K562 (cell line): ENCODE measurements around the gene PPP6R1. TPM values are rescaled to one million over a fixed set of nuclear protein-coding genes. Genes with fewer than 3 reads are reported as not detected.
A peak's percentile ranks its signal among the peaks of the same experiment; 100 is the strongest.

Experiments
- BRD9 ChIP-seq: fragments of 450-650 bp; IDR thresholded peaks from 2 replicates; pipeline ENCODE4 v1.6.1; 2018; ENCODE audit warnings: low read depth; ENCODE audit not compliant: partially characterized antibody
- CHD2 ChIP-seq: IDR thresholded peaks from 2 replicates; pipeline ENCODE4 v1.6.1; 2011; ENCODE audit warnings: low read depth, low read length
- ETV5 ChIP-seq: sonication (generic); formaldehyde crosslinking; IDR thresholded peaks from 2 replicates; pipeline ENCODE4 v1.4.0; 2020; ENCODE audit warnings: low read depth, mild to moderate bottlenecking, missing genetic modification reagents
- HOMEZ ChIP-seq: fragments of 250-450 bp; sonication (Bioruptor Pico); IDR thresholded peaks from 2 replicates; pipeline ENCODE4 v1.4.0; 2020; ENCODE audit warnings: mild to moderate bottlenecking, moderate library complexity
- NEUROD1 ChIP-seq: fragments of 150-350 bp; IDR thresholded peaks from 2 replicates; pipeline ENCODE4 v1.6.1; 2014; ENCODE audit warnings: borderline replicate concordance, low read length, low read depth; ENCODE audit not compliant: partially characterized antibody
- NFATC3 ChIP-seq: fragments of 450-650 bp; IDR thresholded peaks from 2 replicates; pipeline ENCODE4 v1.6.1; 2017; ENCODE audit warnings: mild to moderate bottlenecking
- NR2F6 ChIP-seq: fragments of 450-650 bp; formaldehyde crosslinking; IDR thresholded peaks from 2 replicates; pipeline ENCODE4 v1.4.0; 2020; ENCODE audit warnings: mild to moderate bottlenecking
- PCBP1 ChIP-seq: fragments of 200-400 bp; formaldehyde crosslinking; IDR thresholded peaks from 2 replicates; pipeline ENCODE4 v1.6.1; 2018; ENCODE audit warnings: mild to moderate bottlenecking, low read depth, low read length; ENCODE audit not compliant: poor library complexity, severe bottlenecking
- PPARD ChIP-seq: fragments of 250-450 bp; sonication (Bioruptor Pico); IDR thresholded peaks from 2 replicates; pipeline ENCODE4 v1.8.0; 2022; ENCODE audit warnings: inconsistent platforms, mild to moderate bottlenecking, moderate library complexity
- SP2 ChIP-seq: IDR thresholded peaks from 2 replicates; pipeline ENCODE4 v1.6.1; 2011; ENCODE audit warnings: mild to moderate bottlenecking, low read depth, low read length, moderate library complexity; ENCODE audit not compliant: poor library complexity, severe bottlenecking; ENCODE audit errors: extremely low read depth
- TCF15 ChIP-seq: fragments of 250-450 bp; sonication (Bioruptor Pico); IDR thresholded peaks from 2 replicates; pipeline ENCODE4 v1.8.0; 2022; ENCODE audit warnings: moderate library complexity, mild to moderate bottlenecking, inconsistent platforms
- ZNF124 ChIP-seq: sonication (generic); formaldehyde crosslinking; IDR thresholded peaks from 2 replicates; pipeline ENCODE4 v1.8.1; 2022; ENCODE audit warnings: missing genetic modification reagents
- ZNF224 ChIP-seq: sonication (generic); formaldehyde crosslinking; IDR thresholded peaks from 2 replicates; pipeline ENCODE4 v1.8.0; 2022; ENCODE audit warnings: mild to moderate bottlenecking, missing genetic modification reagents
- ZZZ3 ChIP-seq: fragments of 450-650 bp; IDR thresholded peaks from 2 replicates; pipeline ENCODE4 v1.6.1; 2016; ENCODE audit warnings: antibody characterized with exemption, mild to moderate bottlenecking, moderate library complexity
- polyA plus RNA-seq, 8 experiments: library from polyadenylated mRNA; depleted of rRNA in 4 of 8; stranded (reverse) in 5 of 8; unstranded in 3 of 8; fragments of >200 nt; fragmentation: Nextera tagmentation in 2 of 8; fragmentation: Illumina TruSeq in 1 of 8; extraction: Ambion mirVana in 2 of 8; extraction: Trizol in 1 of 8; gene quantifications; 2 replicates each; pipeline versions ENCODE4 v1.2.1 to v1.2.3, GENCODE V29; 2011 to 2014; ENCODE audit warnings: inconsistent platforms in 1 of 8, missing spikeins in 1 of 8
- total RNA-seq, 7 experiments: library from RNA; depleted of rRNA in 6 of 7; stranded (reverse); fragments of >200 nt in 6 of 7; fragmentation: Illumina TruSeq in 2 of 7; extraction: Trizol in 2 of 7; gene quantifications; 2 replicates each; pipeline versions ENCODE4 v1.2.1 to v1.2.3, GENCODE V29; 2011 to 2021; ENCODE audit warnings: low replicate concordance in 1 of 7
- TF ChIP-seq, protein P1 (sequence below): fragments of 250-450 bp; sonication (Bioruptor Pico); IDR thresholded peaks from 2 replicates; pipeline ENCODE4 v1.6.1; 2021; ENCODE audit warnings: mild to moderate bottlenecking
- TF ChIP-seq, protein P2 (sequence below): fragments of 250-450 bp; sonication (Bioruptor Pico); IDR thresholded peaks from 2 replicates; pipeline ENCODE4 v1.5.1; 2021; ENCODE audit warnings: mild to moderate bottlenecking
- TF ChIP-seq, protein P3 (sequence below): fragments of 450-650 bp; formaldehyde crosslinking; IDR thresholded peaks from 2 replicates; pipeline ENCODE4 v1.4.0; 2020; ENCODE audit warnings: mild to moderate bottlenecking, moderate library complexity
- TF ChIP-seq, protein P4 (sequence below): fragments of 150-350 bp; IDR thresholded peaks from 2 replicates; pipeline ENCODE4 v1.6.1; 2014; ENCODE audit warnings: low read depth, mild to moderate bottlenecking, low read length, borderline replicate concordance

Gene PPP6R1
- total and polyA plus RNA-seq, 9 of the 15 experiments (the other 6 are each of a cell fraction or from before 2014, with no cell fraction given), result 0.48 to 135 (median 37.2) TPM

DNA sequence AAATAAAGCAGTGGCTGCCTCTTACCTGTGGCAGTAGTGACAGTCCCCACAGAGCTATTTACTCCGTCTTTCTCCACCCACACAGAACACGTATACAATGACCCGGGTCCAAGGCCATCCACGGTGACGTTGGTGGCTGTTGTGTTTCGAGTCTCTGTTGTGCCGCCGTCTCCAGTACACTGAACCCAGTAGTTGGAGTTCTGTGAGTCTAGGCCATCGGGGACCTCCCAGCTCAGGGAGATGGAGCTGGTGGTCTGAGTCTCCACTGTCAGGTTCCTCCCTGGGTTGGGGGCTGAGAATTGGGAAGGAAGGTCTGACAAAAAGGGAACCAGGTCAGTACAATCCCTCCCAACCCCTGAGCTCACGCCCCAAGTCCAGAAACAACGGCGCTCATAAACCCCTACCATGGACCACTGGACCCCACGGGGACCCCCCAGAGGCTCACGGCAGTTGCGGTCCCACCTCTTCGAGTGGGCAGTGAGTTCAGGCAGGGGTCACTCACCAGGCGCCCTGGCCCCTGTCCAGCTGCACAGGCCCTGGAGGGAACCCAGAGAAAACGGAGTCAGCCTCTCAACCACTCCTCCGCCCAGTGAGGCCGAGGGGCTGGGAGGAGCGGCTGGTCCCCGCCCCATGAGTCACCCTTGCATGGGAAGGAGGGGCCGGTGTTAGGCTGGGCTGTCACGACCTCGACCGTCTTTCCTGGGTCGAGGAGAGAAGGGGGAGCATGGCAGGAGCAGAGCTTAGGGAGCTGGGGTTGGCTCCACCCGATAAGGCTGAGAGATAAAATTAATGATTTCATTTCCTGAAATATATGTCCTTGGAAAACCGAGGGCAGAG lies 51.9 kb downstream of the PPP6R1 start (continued):
- no peak for TF ChIP-seq HOMEZ (CRISPR knock-in tag)
- TF ChIP-seq, protein P1, sequence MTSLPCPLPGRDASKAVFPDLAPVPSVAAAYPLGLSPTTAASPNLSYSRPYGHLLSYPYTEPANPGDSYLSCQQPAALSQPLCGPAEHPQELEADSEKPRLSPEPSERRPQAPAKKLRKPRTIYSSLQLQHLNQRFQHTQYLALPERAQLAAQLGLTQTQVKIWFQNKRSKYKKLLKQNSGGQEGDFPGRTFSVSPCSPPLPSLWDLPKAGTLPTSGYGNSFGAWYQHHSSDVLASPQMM, result no peak
- TF ChIP-seq ETV5 (CRISPR knock-in tag), result peak; percentile 56; the same call in 1 of the 2 replicates
- TF ChIP-seq NEUROD1, result peak; percentile 52
- TF ChIP-seq ZNF124 (CRISPR knock-in tag), result no peak
- no peak for TF ChIP-seq TCF15
- TF ChIP-seq CHD2, result no peak; the same call in 1 of the 2 replicates
- TF ChIP-seq, protein P2, sequence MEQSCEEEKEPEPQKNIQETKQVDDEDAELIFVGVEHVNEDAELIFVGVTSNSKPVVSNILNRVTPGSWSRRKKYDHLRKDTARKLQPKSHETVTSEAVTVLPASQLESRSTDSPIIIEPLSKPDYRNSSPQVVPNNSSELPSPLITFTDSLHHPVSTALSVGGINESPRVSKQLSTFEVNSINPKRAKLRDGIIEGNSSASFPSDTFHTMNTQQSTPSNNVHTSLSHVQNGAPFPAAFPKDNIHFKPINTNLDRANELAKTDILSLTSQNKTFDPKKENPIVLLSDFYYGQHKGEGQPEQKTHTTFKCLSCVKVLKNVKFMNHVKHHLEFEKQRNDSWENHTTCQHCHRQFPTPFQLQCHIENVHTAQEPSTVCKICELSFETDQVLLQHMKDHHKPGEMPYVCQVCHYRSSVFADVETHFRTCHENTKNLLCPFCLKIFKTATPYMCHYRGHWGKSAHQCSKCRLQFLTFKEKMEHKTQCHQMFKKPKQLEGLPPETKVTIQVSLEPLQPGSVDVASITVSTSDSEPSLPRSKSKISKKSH (CRISPR knock-in tag), result no peak
- no peak for TF ChIP-seq PCBP1
- TF ChIP-seq BRD9, result no peak
- no peak for TF ChIP-seq NR2F6 (CRISPR knock-in tag)
- no peak for TF ChIP-seq ZZZ3
- TF ChIP-seq ZNF224, result no peak
- TF ChIP-seq SP2, result no peak
- TF ChIP-seq NFATC3, result no peak
- TF ChIP-seq PPARD (CRISPR knock-in tag), result no peak
- TF ChIP-seq, protein P3, sequence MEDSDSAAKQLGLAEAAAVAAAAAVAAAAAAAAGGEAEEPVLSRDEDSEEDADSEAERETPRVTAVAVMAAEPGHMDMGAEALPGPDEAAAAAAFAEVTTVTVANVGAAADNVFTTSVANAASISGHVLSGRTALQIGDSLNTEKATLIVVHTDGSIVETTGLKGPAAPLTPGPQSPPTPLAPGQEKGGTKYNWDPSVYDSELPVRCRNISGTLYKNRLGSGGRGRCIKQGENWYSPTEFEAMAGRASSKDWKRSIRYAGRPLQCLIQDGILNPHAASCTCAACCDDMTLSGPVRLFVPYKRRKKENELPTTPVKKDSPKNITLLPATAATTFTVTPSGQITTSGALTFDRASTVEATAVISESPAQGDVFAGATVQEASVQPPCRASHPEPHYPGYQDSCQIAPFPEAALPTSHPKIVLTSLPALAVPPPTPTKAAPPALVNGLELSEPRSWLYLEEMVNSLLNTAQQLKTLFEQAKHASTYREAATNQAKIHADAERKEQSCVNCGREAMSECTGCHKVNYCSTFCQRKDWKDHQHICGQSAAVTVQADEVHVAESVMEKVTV, result no peak
- TF ChIP-seq, protein P4, sequence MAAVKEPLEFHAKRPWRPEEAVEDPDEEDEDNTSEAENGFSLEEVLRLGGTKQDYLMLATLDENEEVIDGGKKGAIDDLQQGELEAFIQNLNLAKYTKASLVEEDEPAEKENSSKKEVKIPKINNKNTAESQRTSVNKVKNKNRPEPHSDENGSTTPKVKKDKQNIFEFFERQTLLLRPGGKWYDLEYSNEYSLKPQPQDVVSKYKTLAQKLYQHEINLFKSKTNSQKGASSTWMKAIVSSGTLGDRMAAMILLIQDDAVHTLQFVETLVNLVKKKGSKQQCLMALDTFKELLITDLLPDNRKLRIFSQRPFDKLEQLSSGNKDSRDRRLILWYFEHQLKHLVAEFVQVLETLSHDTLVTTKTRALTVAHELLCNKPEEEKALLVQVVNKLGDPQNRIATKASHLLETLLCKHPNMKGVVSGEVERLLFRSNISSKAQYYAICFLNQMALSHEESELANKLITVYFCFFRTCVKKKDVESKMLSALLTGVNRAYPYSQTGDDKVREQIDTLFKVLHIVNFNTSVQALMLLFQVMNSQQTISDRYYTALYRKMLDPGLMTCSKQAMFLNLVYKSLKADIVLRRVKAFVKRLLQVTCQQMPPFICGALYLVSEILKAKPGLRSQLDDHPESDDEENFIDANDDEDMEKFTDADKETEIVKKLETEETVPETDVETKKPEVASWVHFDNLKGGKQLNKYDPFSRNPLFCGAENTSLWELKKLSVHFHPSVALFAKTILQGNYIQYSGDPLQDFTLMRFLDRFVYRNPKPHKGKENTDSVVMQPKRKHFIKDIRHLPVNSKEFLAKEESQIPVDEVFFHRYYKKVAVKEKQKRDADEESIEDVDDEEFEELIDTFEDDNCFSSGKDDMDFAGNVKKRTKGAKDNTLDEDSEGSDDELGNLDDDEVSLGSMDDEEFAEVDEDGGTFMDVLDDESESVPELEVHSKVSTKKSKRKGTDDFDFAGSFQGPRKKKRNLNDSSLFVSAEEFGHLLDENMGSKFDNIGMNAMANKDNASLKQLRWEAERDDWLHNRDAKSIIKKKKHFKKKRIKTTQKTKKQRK, result no peak
